Stimulated activated CD4-positive, alpha-beta T cell treated with anti-CD3 and anti-CD28 coated beads, Interleukin-2, amount 100 ng/mL, for 24 hours (primary cell): Measurements from ENCODE around the gene IL23R.
A peak's percentile ranks its signal among the peaks of the same experiment; 100 is the strongest.

Experiments
- DNase-seq, 2 donors: peaks; one replicate each; pipeline ENCODE4 v3.0.0-alpha.2; 2020

IL23R gene

GRCh38 chr1:67308136-67308535, 141.9 kb downstream of the IL23R start:
- peak; percentile 25 to 34 for DNase-seq
